Liver (tissue), 9 donors: ENCODE measurements around the gene RAP1GAP2. TPM values are rescaled to one million over a fixed set of nuclear protein-coding genes. Genes with fewer than 3 reads are reported as not detected.
A peak's percentile ranks its signal among the peaks of the same experiment; 100 is the strongest.

ENCODE experiments used
- DNase-seq: peaks from one replicate; pipeline ENCODE4 v3.0.0-alpha.2; 2017; ENCODE audit warnings: low spot score
- H3K27ac ChIP-seq, 2 donors: one replicate each; pipeline ENCODE4 v1.7.0; 2013; ENCODE audit warnings: inconsistent platforms in 2 of 2, low read length in 2 of 2, control low read depth in 1 of 2, low read depth in 1 of 2, mild to moderate bottlenecking in 1 of 2
- H3K27me3 ChIP-seq, 4 donors: one replicate each; pipeline versions ENCODE4 v1.6.1 to v1.7.0; 2013; ENCODE audit warnings: low read length in 3 of 4, inconsistent platforms in 1 of 4, mild to moderate bottlenecking in 1 of 4, moderate library complexity in 1 of 4; ENCODE audit not compliant: control insufficient read depth in 4 of 4, insufficient read depth in 4 of 4
- H3K36me3 ChIP-seq, 4 donors: one replicate each; pipeline versions ENCODE4 v1.6.1 to v1.7.0; 2013; ENCODE audit warnings: low read length in 3 of 4, mild to moderate bottlenecking in 3 of 4, low read depth in 1 of 4, moderate library complexity in 1 of 4; ENCODE audit not compliant: control insufficient read depth in 4 of 4, insufficient read depth in 3 of 4
- H3K4me1 ChIP-seq, 4 donors: one replicate each; pipeline versions ENCODE4 v1.6.1 to v1.7.0; 2013; ENCODE audit warnings: low read length in 3 of 4, mild to moderate bottlenecking in 3 of 4, moderate library complexity in 1 of 4; ENCODE audit not compliant: control insufficient read depth in 4 of 4, insufficient read depth in 4 of 4
- H3K4me3 ChIP-seq, 3 donors: one replicate each; pipeline versions ENCODE4 v1.6.1 to v1.7.0; 2013; ENCODE audit warnings: low read length in 3 of 3, control low read depth in 1 of 3, low read depth in 1 of 3, mild to moderate bottlenecking in 1 of 3
- H3K9ac ChIP-seq, 2 donors: one replicate each; pipeline ENCODE4 v1.7.0; 2013; ENCODE audit warnings: low read length in 2 of 2, mild to moderate bottlenecking in 2 of 2, moderate library complexity in 2 of 2, control low read depth in 1 of 2, low read depth in 1 of 2
- H3K9me3 ChIP-seq, 4 donors: one replicate each; pipeline versions ENCODE4 v1.6.1 to v1.7.0; 2013; ENCODE audit warnings: low read length in 3 of 4; ENCODE audit not compliant: control insufficient read depth in 4 of 4
- FOXA1 ChIP-seq: IDR thresholded peaks from 2 replicates; pipeline ENCODE4 v1.6.1; 2016; ENCODE audit warnings: antibody characterized with exemption
- GABPA ChIP-seq, 2 donors: IDR thresholded peaks in 1 of 2; conservative IDR thresholded peaks in 1 of 2; 2 replicates each; pipeline ENCODE4 v1.6.1; 2016; ENCODE audit warnings: antibody characterized with exemption in 2 of 2, mild to moderate bottlenecking in 1 of 2, moderate library complexity in 1 of 2
- HNF4G ChIP-seq: IDR thresholded peaks from 2 replicates; pipeline ENCODE4 v1.6.1; 2016; ENCODE audit warnings: antibody characterized with exemption
- JUND ChIP-seq, 2 donors: IDR thresholded peaks; 2 replicates each; pipeline ENCODE4 v1.6.1; 2016; ENCODE audit warnings: antibody characterized with exemption in 2 of 2
- RAD21 ChIP-seq, 2 donors: IDR thresholded peaks; 2 replicates each; pipeline ENCODE4 v1.6.1; 2016; ENCODE audit warnings: antibody characterized with exemption in 2 of 2, mild to moderate bottlenecking in 2 of 2
- TAF1 ChIP-seq: conservative IDR thresholded peaks from 2 replicates; pipeline ENCODE4 v1.6.1; 2016; ENCODE audit warnings: antibody characterized with exemption, mild to moderate bottlenecking
- YY1 ChIP-seq: IDR thresholded peaks from 2 replicates; pipeline ENCODE4 v1.6.1; 2016; ENCODE audit warnings: antibody characterized with exemption, mild to moderate bottlenecking
- WGBS: extraction: QIAGEN DNeasy Blood & Tissue Kit; methylation state at CpG from one replicate; pipeline ENCODE4 v1.1.7; 2013; 5-methylcytosine and 5-hydroxymethylcytosine counted together
- polyA plus RNA-seq, 2 donors: library from polyadenylated mRNA; stranded (reverse) in 1 of 2; unstranded in 1 of 2; fragments of 200-250 nt in 1 of 2; fragments of >200 nt in 1 of 2; fragmentation: Nextera tagmentation in 1 of 2; extraction: Ambion mirVana in 1 of 2; gene quantifications; one replicate each; pipeline versions ENCODE4 v1.2.1 to v1.2.3, GENCODE V29; 2013 to 2015
- total RNA-seq, 2 donors: library from RNA; depleted of rRNA; stranded (reverse); fragments of >200 nt; gene quantifications; one replicate each; pipeline ENCODE4 v1.2.3, GENCODE V29; 2014
- TF ChIP-seq, protein P1 (sequence below): IDR thresholded peaks from 2 replicates; pipeline ENCODE4 v1.6.1; 2016; ENCODE audit warnings: antibody characterized with exemption
- TF ChIP-seq, protein P2 (sequence below): IDR thresholded peaks from 2 replicates; pipeline ENCODE4 v1.6.1; 2016; ENCODE audit warnings: antibody characterized with exemption
- TF ChIP-seq, protein P3 (sequence below): IDR thresholded peaks from 2 replicates; pipeline ENCODE4 v1.6.1; 2016; ENCODE audit warnings: antibody characterized with exemption
- TF ChIP-seq, protein P4 (sequence below): IDR thresholded peaks from 2 replicates; pipeline ENCODE4 v1.6.1; 2016; ENCODE audit warnings: antibody characterized with exemption, mild to moderate bottlenecking
- donor health status: healthy.
- donor health status: healthy.
- donor health status: healthy.
- donor health status: healthy.
- donor health status: healthy.

Gene RAP1GAP2
- total and polyA plus RNA-seq, 4 donors = 0.56 to 1.7 (median 1.1) TPM

DNA sequence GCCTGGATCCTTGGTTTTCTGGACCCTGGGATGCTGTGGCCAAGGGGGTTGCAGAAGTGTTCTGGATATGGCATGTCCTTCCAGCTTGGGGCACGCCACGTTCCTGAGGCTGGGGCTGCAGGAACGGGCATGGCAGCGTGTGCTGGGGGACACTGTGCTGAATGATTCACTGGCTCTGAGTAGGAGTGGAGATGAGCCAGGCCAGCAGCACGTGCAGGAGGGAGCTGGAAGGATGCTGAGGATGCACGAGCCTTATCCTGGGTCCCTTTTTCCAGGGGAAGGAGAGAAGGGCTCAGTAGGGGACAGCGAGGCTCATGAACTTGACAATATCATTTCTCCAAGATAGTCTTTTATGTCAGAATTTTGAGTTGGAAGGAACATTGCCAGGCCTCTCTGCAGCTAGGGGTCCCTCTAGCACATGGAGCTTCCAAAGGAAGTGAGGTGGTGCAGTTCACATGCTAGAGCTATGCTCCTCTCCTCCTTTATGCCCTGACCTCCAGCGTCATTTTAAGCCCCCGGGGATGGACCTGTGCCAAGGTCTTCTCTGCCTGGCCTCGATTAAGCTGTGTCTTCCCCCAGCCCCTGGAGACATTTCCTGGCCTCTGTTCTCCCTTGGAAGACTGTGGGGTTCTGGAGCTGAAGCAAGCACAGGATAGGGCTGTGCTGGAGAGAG lies 141.2 kb downstream of the RAP1GAP2 start:
- no peaks in the 10 kb centered on the region for H3K9me3 ChIP-seq
- H3K4me1 ChIP-seq = no peaks in the 10 kb centered on the region
- no peak overlapping the region for H3K4me3 ChIP-seq
- H3K9ac ChIP-seq = no peak overlapping the region
- DNase-seq = no peak
- TF ChIP-seq HNF4G (no peak), RAD21 (IDR thresholded peaks at IDR 0.05) (peak in 1 of 2 donors; percentile 33)
- WGBS = 65% methylated on average over 10 of the region's 10 CpGs
- no peak overlapping the region for H3K27ac ChIP-seq
- H3K27me3 ChIP-seq = no peaks in the 10 kb centered on the region
- H3K36me3 ChIP-seq = no peaks in the 10 kb centered on the region

DNA sequence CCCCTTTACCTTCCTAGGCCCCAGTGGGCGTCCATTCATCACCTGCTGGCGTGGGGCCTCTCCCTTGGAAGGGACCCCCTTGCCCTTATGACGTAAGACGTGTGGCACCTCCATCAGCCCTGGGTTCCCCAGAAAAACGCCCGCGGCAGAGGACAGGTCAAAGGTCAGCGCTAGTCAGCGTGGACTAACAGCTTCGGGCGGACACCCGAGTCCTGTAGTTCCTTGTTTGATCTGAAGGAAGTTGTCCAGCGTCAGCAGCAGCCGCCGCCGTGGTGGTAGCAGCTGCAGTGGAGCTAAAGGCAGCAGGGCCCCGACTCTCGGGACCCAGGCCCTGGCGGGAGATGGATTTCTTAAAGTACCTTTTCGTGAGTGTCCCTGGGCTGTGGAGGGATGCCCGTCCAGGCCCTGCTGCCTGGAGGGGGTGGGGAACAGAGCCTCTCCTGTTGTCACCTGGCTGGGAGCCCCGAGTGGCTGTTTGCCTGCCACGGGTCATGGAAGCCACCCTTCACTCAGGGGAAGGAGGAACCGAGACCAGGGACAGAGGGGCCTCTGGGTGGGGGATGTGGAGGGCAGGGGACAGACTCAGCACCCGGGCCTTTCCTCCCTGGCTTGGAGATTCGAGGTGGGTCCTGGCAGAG lies 143.6 kb downstream of the RAP1GAP2 start:
- no peaks in the 10 kb centered on the region for H3K4me1 ChIP-seq
- 71% methylated on average over 26 of the region's 26 CpGs for WGBS
- H3K27me3 ChIP-seq = no peaks in the 10 kb centered on the region
- TF ChIP-seq JUND (IDR thresholded peaks at IDR 0.05) = no peak
- no peak overlapping the region for H3K9ac ChIP-seq
- no peak for DNase-seq
- H3K27ac ChIP-seq = no peak overlapping the region
- H3K36me3 ChIP-seq = no peaks in the 10 kb centered on the region
- H3K9me3 ChIP-seq = no peaks in the 10 kb centered on the region
- H3K4me3 ChIP-seq = no peak overlapping the region

DNA sequence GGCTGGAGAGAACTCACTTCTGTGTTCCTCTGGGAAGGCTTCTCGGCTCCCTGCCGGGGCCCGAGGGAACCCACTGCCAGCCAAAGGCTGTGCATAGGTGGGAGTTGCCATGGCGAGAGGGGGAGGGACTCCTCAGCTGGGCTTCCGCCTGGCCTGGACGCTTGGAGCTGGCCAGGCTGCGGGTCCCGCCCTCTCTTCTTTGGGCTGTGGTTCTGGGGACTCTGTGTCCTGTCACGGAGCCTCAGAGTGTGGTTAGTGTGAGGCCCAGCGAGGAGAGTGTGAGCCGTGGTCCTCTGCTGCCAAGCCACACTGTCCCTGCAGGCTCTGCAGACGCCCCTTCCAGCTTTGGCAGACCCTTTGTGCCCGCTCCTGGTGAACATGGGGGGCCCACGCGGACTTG lies 144.1 kb downstream of the RAP1GAP2 start:
- Histone ChIP-seq H3K9me3 (no peaks in the 10 kb centered on the region), H3K9ac (no peak overlapping the region), H3K4me3 (no peak overlapping the region), H3K36me3 (no peaks in the 10 kb centered on the region), H3K4me1 (no peaks in the 10 kb centered on the region), H3K27me3 (no peaks in the 10 kb centered on the region), H3K27ac (no peak overlapping the region)
- no peak for TF ChIP-seq JUND (IDR thresholded peaks at IDR 0.05)
- TF ChIP-seq RAD21 (IDR thresholded peaks at IDR 0.05) = no peak
- TF ChIP-seq, protein P1, sequence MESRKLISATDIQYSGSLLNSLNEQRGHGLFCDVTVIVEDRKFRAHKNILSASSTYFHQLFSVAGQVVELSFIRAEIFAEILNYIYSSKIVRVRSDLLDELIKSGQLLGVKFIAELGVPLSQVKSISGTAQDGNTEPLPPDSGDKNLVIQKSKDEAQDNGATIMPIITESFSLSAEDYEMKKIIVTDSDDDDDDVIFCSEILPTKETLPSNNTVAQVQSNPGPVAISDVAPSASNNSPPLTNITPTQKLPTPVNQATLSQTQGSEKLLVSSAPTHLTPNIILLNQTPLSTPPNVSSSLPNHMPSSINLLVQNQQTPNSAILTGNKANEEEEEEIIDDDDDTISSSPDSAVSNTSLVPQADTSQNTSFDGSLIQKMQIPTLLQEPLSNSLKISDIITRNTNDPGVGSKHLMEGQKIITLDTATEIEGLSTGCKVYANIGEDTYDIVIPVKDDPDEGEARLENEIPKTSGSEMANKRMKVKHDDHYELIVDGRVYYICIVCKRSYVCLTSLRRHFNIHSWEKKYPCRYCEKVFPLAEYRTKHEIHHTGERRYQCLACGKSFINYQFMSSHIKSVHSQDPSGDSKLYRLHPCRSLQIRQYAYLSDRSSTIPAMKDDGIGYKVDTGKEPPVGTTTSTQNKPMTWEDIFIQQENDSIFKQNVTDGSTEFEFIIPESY = no peak
- TF ChIP-seq, protein P2, sequence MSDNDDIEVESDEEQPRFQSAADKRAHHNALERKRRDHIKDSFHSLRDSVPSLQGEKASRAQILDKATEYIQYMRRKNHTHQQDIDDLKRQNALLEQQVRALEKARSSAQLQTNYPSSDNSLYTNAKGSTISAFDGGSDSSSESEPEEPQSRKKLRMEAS = no peak
- TF ChIP-seq YY1 = no peak
- no peak for TF ChIP-seq TAF1
- TF ChIP-seq, protein P3, sequence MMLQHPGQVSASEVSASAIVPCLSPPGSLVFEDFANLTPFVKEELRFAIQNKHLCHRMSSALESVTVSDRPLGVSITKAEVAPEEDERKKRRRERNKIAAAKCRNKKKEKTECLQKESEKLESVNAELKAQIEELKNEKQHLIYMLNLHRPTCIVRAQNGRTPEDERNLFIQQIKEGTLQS = no peak
- TF ChIP-seq FOXA1 = no peak
- no peak for TF ChIP-seq GABPA (IDR thresholded peaks at IDR 0.05 in 1 of 2, conservative IDR thresholded peaks at IDR 0.05 in 1 of 2)
- TF ChIP-seq, protein P4, sequence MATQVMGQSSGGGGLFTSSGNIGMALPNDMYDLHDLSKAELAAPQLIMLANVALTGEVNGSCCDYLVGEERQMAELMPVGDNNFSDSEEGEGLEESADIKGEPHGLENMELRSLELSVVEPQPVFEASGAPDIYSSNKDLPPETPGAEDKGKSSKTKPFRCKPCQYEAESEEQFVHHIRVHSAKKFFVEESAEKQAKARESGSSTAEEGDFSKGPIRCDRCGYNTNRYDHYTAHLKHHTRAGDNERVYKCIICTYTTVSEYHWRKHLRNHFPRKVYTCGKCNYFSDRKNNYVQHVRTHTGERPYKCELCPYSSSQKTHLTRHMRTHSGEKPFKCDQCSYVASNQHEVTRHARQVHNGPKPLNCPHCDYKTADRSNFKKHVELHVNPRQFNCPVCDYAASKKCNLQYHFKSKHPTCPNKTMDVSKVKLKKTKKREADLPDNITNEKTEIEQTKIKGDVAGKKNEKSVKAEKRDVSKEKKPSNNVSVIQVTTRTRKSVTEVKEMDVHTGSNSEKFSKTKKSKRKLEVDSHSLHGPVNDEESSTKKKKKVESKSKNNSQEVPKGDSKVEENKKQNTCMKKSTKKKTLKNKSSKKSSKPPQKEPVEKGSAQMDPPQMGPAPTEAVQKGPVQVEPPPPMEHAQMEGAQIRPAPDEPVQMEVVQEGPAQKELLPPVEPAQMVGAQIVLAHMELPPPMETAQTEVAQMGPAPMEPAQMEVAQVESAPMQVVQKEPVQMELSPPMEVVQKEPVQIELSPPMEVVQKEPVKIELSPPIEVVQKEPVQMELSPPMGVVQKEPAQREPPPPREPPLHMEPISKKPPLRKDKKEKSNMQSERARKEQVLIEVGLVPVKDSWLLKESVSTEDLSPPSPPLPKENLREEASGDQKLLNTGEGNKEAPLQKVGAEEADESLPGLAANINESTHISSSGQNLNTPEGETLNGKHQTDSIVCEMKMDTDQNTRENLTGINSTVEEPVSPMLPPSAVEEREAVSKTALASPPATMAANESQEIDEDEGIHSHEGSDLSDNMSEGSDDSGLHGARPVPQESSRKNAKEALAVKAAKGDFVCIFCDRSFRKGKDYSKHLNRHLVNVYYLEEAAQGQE = no peak
- DNase-seq = no peak
- WGBS = 81% methylated on average over 15 of the region's 15 CpGs
